ENCODE measurements around the gene COA8. TPM values are rescaled to one million over a fixed set of nuclear protein-coding genes. Genes with fewer than 3 reads are reported as not detected.

The COA8 gene
- total and polyA plus RNA-seq, 2 of the 13 experiments (the other 11 are each of a cell fraction or from before 2014, with no cell fraction given) = 10.9 to 25.1 TPM

GRCh38 chr14:103549361-103550311, 13.1 kb upstream of the COA8 start (continued):
- no peak for TF ChIP-seq NFIC (IDR thresholded peaks at IDR 0.05; ENCODE audit: low read length)
- no peak for TF ChIP-seq ZNF773 (CRISPR knock-in tag; IDR thresholded peaks at IDR 0.05; ENCODE audit: borderline replicate concordance)
- TF ChIP-seq PHF5A (CRISPR knock-in tag; IDR thresholded peaks at IDR 0.05; ENCODE audit: low read depth, unreplicated experiment) = peak; percentile 49
- TF ChIP-seq NR1H2 (CRISPR knock-in tag; IDR thresholded peaks at IDR 0.05; ENCODE audit: borderline replicate concordance, low read depth) = no peak
- TF ChIP-seq ASH2L (IDR thresholded peaks at IDR 0.05; ENCODE audit: insufficient read length, low read depth, low read length) = peak; percentile 48
- TF ChIP-seq ISL2 (CRISPR knock-in tag; IDR thresholded peaks at IDR 0.05) = no peak
- TF ChIP-seq ZC3H13 (CRISPR knock-in tag; IDR thresholded peaks at IDR 0.05) = peak; percentile 66; the same call in 1 of the 2 replicates
- 0 out of 2 replicates have a peak, but pooled peaks have one; percentile 17 for TF ChIP-seq ZNF782 (CRISPR knock-in tag; IDR thresholded peaks at IDR 0.05; ENCODE audit: borderline replicate concordance)
- TF ChIP-seq EED (CRISPR knock-in tag; IDR thresholded peaks at IDR 0.05) = peak; percentile 49; the same call in 1 of the 2 replicates
- TF ChIP-seq NFKB2 (CRISPR knock-in tag; IDR thresholded peaks at IDR 0.05; ENCODE audit: borderline replicate concordance) = 0 out of 2 replicates have a peak, but pooled peaks have one; percentile 7
- TF ChIP-seq, protein P1, sequence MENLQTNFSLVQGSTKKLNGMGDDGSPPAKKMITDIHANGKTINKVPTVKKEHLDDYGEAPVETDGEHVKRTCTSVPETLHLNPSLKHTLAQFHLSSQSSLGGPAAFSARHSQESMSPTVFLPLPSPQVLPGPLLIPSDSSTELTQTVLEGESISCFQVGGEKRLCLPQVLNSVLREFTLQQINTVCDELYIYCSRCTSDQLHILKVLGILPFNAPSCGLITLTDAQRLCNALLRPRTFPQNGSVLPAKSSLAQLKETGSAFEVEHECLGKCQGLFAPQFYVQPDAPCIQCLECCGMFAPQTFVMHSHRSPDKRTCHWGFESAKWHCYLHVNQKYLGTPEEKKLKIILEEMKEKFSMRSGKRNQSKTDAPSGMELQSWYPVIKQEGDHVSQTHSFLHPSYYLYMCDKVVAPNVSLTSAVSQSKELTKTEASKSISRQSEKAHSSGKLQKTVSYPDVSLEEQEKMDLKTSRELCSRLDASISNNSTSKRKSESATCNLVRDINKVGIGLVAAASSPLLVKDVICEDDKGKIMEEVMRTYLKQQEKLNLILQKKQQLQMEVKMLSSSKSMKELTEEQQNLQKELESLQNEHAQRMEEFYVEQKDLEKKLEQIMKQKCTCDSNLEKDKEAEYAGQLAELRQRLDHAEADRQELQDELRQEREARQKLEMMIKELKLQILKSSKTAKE (CRISPR knock-in tag; IDR thresholded peaks at IDR 0.05; ENCODE audit: borderline replicate concordance) = peak; percentile 68; the same call in 1 of the 2 replicates
- 0 out of 2 replicates have a peak, but pooled peaks have one; percentile 18 for TF ChIP-seq ZFP36L2 (CRISPR knock-in tag; IDR thresholded peaks at IDR 0.05)
- 0 out of 2 replicates have a peak, but pooled peaks have one; percentile 18 for TF ChIP-seq ZNF317 (CRISPR knock-in tag; IDR thresholded peaks at IDR 0.05)
- TF ChIP-seq, protein P2, sequence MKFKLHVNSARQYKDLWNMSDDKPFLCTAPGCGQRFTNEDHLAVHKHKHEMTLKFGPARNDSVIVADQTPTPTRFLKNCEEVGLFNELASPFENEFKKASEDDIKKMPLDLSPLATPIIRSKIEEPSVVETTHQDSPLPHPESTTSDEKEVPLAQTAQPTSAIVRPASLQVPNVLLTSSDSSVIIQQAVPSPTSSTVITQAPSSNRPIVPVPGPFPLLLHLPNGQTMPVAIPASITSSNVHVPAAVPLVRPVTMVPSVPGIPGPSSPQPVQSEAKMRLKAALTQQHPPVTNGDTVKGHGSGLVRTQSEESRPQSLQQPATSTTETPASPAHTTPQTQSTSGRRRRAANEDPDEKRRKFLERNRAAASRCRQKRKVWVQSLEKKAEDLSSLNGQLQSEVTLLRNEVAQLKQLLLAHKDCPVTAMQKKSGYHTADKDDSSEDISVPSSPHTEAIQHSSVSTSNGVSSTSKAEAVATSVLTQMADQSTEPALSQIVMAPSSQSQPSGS (CRISPR knock-in tag; IDR thresholded peaks at IDR 0.05) = no peak
- TF ChIP-seq, protein P3, sequence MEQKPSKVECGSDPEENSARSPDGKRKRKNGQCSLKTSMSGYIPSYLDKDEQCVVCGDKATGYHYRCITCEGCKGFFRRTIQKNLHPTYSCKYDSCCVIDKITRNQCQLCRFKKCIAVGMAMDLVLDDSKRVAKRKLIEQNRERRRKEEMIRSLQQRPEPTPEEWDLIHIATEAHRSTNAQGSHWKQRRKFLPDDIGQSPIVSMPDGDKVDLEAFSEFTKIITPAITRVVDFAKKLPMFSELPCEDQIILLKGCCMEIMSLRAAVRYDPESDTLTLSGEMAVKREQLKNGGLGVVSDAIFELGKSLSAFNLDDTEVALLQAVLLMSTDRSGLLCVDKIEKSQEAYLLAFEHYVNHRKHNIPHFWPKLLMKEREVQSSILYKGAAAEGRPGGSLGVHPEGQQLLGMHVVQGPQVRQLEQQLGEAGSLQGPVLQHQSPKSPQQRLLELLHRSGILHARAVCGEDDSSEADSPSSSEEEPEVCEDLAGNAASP (CRISPR knock-in tag; IDR thresholded peaks at IDR 0.05; ENCODE audit: borderline replicate concordance) = peak; percentile 70; the same call in 1 of the 2 replicates
- peak; percentile 59; the same call in 1 of the 2 replicates for TF ChIP-seq SAP130 (CRISPR knock-in tag; IDR thresholded peaks at IDR 0.05; ENCODE audit: low read depth)
- TF ChIP-seq, protein P4, sequence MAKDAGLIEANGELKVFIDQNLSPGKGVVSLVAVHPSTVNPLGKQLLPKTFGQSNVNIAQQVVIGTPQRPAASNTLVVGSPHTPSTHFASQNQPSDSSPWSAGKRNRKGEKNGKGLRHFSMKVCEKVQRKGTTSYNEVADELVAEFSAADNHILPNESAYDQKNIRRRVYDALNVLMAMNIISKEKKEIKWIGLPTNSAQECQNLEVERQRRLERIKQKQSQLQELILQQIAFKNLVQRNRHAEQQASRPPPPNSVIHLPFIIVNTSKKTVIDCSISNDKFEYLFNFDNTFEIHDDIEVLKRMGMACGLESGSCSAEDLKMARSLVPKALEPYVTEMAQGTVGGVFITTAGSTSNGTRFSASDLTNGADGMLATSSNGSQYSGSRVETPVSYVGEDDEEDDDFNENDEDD (CRISPR knock-in tag; IDR thresholded peaks at IDR 0.05; ENCODE audit: borderline replicate concordance) = peak; percentile 8; the same call in 1 of the 2 replicates
- TF ChIP-seq ZNF225 (CRISPR knock-in tag; IDR thresholded peaks at IDR 0.05) = peak; percentile 35; the same call in 1 of the 2 replicates
- 0 out of 2 replicates have a peak, but pooled peaks have one; percentile 19 for TF ChIP-seq ZNF143 (CRISPR knock-in tag; IDR thresholded peaks at IDR 0.05)

Data from HepG2 (cell line).